ENCODE data around the gene AOPEP.

AOPEP gene

GRCh38 chr9:95009459-95009858 is 283.0 kb downstream of the AOPEP start:
- H3K9ac ChIP-seq (ENCODE audit: low read length) = no peak overlapping the region
- peaks cover 5% of the 10 kb centered on the region; the same call in 1 of the 2 replicates for H3F3A ChIP-seq (ENCODE audit: insufficient read depth, low read length)
- H3K27me3 ChIP-seq (replicated peaks; ENCODE audit: insufficient read depth, low read length) = no peaks in the 10 kb centered on the region
- no peaks in the 10 kb centered on the region for H3K9me3 ChIP-seq (replicated peaks; ENCODE audit: insufficient read depth, low read length)
- no peak for DNase-seq
- no peak overlapping the region for H3K4me3 ChIP-seq (ENCODE audit: low read length)
- TF ChIP-seq CTCF (IDR thresholded peaks at IDR 0.05; ENCODE audit: low read length) (no peak), EZH2phosphoT487 (IDR thresholded peaks at IDR 0.05; ENCODE audit: low read length) (no peak), EZH2 (optimal IDR thresholded peaks at IDR 0.05; ENCODE audit: low read depth, low read length) (no peak)
- no peak overlapping the region for H2AFZ ChIP-seq (ENCODE audit: low read length)
- H4K20me1 ChIP-seq (ENCODE audit: insufficient read depth, low read length) = no peaks in the 10 kb centered on the region
- no peaks in the 10 kb centered on the region for H3K4me1 ChIP-seq (ENCODE audit: low read length)
- no peak overlapping the region for H3K27ac ChIP-seq (ENCODE audit: low read length)
- no peak overlapping the region for H3K4me2 ChIP-seq (ENCODE audit: low read depth, low read length)
- no peaks in the 10 kb centered on the region for H3K79me2 ChIP-seq (ENCODE audit: low read length)
- no peaks in the 10 kb centered on the region for H3K9me2 ChIP-seq (replicated peaks; ENCODE audit: insufficient read depth, low read length)
- no peaks in the 10 kb centered on the region for H3K36me3 ChIP-seq (replicated peaks; ENCODE audit: insufficient read depth, low read length)

DNA sequence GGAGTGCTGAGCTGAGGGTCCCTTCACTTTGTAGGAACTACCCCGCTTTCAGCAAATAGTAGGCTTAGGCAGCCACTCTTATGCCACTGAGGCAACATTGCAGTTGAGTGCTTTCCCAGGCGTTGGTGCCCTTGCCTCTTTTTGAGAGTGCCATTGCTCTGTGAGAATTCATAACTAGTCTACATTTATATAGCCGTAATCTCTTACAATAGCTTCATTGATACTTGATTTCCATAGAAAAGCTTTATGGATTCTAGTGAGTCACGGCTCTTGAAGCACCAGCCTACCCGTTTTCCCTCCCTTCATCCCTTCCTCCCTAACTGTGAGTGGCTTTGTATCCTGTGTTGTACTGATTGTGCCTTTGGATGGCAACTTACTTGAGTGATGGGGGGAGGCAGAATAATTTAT is 283.9 kb downstream of the AOPEP start:
- no peak overlapping the region for H3K4me3 ChIP-seq (ENCODE audit: low read length)
- no peak overlapping the region for H2AFZ ChIP-seq (ENCODE audit: low read length)
- no peaks in the 10 kb centered on the region for H4K20me1 ChIP-seq (ENCODE audit: insufficient read depth, low read length)
- peaks cover 3% of the 10 kb centered on the region; the same call in 1 of the 2 replicates for H3F3A ChIP-seq (ENCODE audit: insufficient read depth, low read length)
- no peaks in the 10 kb centered on the region for H3K36me3 ChIP-seq (replicated peaks; ENCODE audit: insufficient read depth, low read length)
- no peaks in the 10 kb centered on the region for H3K9me3 ChIP-seq (replicated peaks; ENCODE audit: insufficient read depth, low read length)
- no peaks in the 10 kb centered on the region for H3K27me3 ChIP-seq (replicated peaks; ENCODE audit: insufficient read depth, low read length)
- no peaks in the 10 kb centered on the region for H3K4me1 ChIP-seq (ENCODE audit: low read length)
- no peak overlapping the region for H3K27ac ChIP-seq (ENCODE audit: low read length)
- no peak for DNase-seq
- no peak overlapping the region for H3K9ac ChIP-seq (ENCODE audit: low read length)
- H3K9me2 ChIP-seq (replicated peaks; ENCODE audit: insufficient read depth, low read length) = no peaks in the 10 kb centered on the region
- H3K4me2 ChIP-seq (ENCODE audit: low read depth, low read length) = no peak overlapping the region
- TF ChIP-seq CTCF (IDR thresholded peaks at IDR 0.05; ENCODE audit: low read length) (no peak), EZH2 (optimal IDR thresholded peaks at IDR 0.05; ENCODE audit: low read depth, low read length) (no peak), EZH2phosphoT487 (IDR thresholded peaks at IDR 0.05; ENCODE audit: low read length) (no peak)
- H3K79me2 ChIP-seq (ENCODE audit: low read length) = no peaks in the 10 kb centered on the region

DNA sequence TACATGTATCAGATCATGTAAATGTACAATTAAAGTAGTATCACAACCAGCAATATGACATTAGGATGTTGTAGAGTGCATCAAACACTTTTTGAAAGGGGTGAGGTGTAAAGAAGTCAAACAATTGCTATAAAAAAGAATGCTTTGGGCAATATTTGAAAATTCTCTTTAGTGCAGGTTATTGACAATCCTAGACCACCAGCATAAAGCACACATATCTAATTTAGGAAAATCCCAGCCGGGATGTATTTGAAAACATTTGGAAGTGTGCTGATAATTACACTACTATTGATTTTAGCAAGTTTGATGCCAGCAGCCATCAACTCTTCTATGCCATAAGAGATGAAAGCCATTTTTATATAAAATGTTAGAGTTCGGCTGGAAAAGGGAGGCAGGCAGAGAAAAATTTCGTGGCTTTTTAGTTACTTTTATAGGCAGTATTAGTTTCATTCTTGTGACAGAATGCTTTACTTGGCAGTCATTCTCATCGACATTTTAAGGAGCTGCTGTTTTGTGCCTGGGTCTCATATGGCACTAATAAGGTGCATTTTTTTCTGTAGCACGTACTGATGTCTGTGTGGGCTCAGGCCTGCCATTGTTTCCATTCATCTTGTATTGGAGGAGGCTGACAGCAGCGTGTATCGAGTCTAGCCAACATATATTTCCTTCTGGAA is 285.7 kb downstream of the AOPEP start:
- H3K4me3 ChIP-seq (ENCODE audit: low read length) = no peak overlapping the region
- H3K36me3 ChIP-seq (replicated peaks; ENCODE audit: insufficient read depth, low read length) = no peaks in the 10 kb centered on the region
- no peak for TF ChIP-seq EZH2 (optimal IDR thresholded peaks at IDR 0.05; ENCODE audit: low read depth, low read length)
- no peak for TF ChIP-seq EZH2phosphoT487 (IDR thresholded peaks at IDR 0.05; ENCODE audit: low read length)
- TF ChIP-seq CTCF (IDR thresholded peaks at IDR 0.05; ENCODE audit: low read length) = no peak
- H3K27me3 ChIP-seq (replicated peaks; ENCODE audit: insufficient read depth, low read length) = no peaks in the 10 kb centered on the region
- H3K9me3 ChIP-seq (replicated peaks; ENCODE audit: insufficient read depth, low read length) = no peaks in the 10 kb centered on the region
- H3K27ac ChIP-seq (ENCODE audit: low read length) = no peak overlapping the region
- no peaks in the 10 kb centered on the region for H3F3A ChIP-seq (ENCODE audit: insufficient read depth, low read length)
- no peaks in the 10 kb centered on the region for H4K20me1 ChIP-seq (ENCODE audit: insufficient read depth, low read length)
- DNase-seq = no peak
- H2AFZ ChIP-seq (ENCODE audit: low read length) = no peak overlapping the region
- H3K4me1 ChIP-seq (ENCODE audit: low read length) = no peaks in the 10 kb centered on the region
- H3K79me2 ChIP-seq (ENCODE audit: low read length) = no peaks in the 10 kb centered on the region
- H3K9me2 ChIP-seq (replicated peaks; ENCODE audit: insufficient read depth, low read length) = no peaks in the 10 kb centered on the region
- H3K4me2 ChIP-seq (ENCODE audit: low read depth, low read length) = no peak overlapping the region
- H3K9ac ChIP-seq (ENCODE audit: low read length) = no peak overlapping the region

All from MM.1S (cell line).